A549 (cell line): Measurements from ENCODE around the gene STEAP1B. TPM values are rescaled to one million over a fixed set of nuclear protein-coding genes. Genes with fewer than 3 reads are reported as not detected.
A peak's percentile ranks its signal among the peaks of the same experiment; 100 is the strongest.
"Not testable (repeated sequence)": the region's sequence is repeated elsewhere in the genome, so short reads cannot be mapped to it uniquely, and the experiment has no call there.

Experiments used
- ATAC-seq, 2 experiments: fragments of 200-7000 bp in 1 of 2; fragments of >200 bp in 1 of 2; cut with Nextera tagmentation in 1 of 2; cut with Tn5 transposase in 1 of 2; 3 replicates each; pipeline versions ENCODE4 v1.8.0 to v1.9.1; 2018 to 2020; ENCODE audit warnings: mild to moderate bottlenecking in 1 of 2, moderate library complexity in 1 of 2
- CTCF ChIA-PET: fragments of 300-600 bp; sonication (Branson Sonifier 250); formaldehyde crosslinking; extraction: SDS; loops from one replicate; lab custom pipeline; 2021; ENCODE audit warnings: antibody characterized with exemption, inconsistent platforms; lab: Yijun Ruan, JAX
- POLR2A ChIA-PET: fragments of 350-600 bp; formaldehyde crosslinking; extraction: SDS; loops from one replicate; lab custom pipeline; 2021; ENCODE audit warnings: antibody characterized with exemption, inconsistent platforms; lab: Yijun Ruan, JAX
- DNase-seq, 2 experiments: peaks; one replicate each; pipeline versions ENCODE4 v3.0.0 to v3.0.0-alpha.2; 2011 to 2016; ENCODE audit warnings: low read depth in 1 of 2, low spot score in 1 of 2
- FAIRE-seq: peaks from 2 replicates; lab custom pipeline; 2011; peaks lifted over from hg19 to GRCh38; lab: Jason Lieb, UNC
- H3K27ac ChIP-seq, 2 experiments: fragments of >200 bp; sonication (Bioruptor Twin); formaldehyde crosslinking; 3 replicates each; pipeline ENCODE4 v1.5.1; 2016 to 2017
- H3K4me1 ChIP-seq: fragments of >200 bp; sonication (Bioruptor Twin); formaldehyde crosslinking; 3 replicates; pipeline ENCODE4 v1.6.1; 2016
- H3K4me2 ChIP-seq: fragments of >200 bp; sonication (Bioruptor Twin); formaldehyde crosslinking; 3 replicates; pipeline ENCODE4 v1.6.1; 2016
- H3K4me3 ChIP-seq: fragments of >200 bp; sonication (Bioruptor Twin); formaldehyde crosslinking; 3 replicates; pipeline ENCODE4 v1.5.1; 2016
- H3K9me3 ChIP-seq: fragments of >200 bp; sonication (Bioruptor Twin); formaldehyde crosslinking; 3 replicates; pipeline ENCODE4 v1.6.1; 2016
- CTCF ChIP-seq: fragments of >200 bp; sonication (Bioruptor Twin); formaldehyde crosslinking; IDR thresholded peaks from 3 replicates; pipeline ENCODE4 v1.5.1; 2016
- E2F6 ChIP-seq: IDR thresholded peaks from 2 replicates; pipeline ENCODE4 v1.6.1; 2012; ENCODE audit warnings: low read depth, borderline replicate concordance
- ESRRA ChIP-seq: fragments of 150-350 bp; IDR thresholded peaks from 2 replicates; pipeline ENCODE4 v1.6.1; 2014; ENCODE audit warnings: mild to moderate bottlenecking, low read length, borderline replicate concordance
- HDAC2 ChIP-seq: fragments of 200-600 bp; sonication (generic); IDR thresholded peaks from 2 replicates; pipeline ENCODE4 v1.6.1; 2016
- HEYL ChIP-seq: fragments of 250-450 bp; sonication (Bioruptor Pico); IDR thresholded peaks from 2 replicates; pipeline ENCODE4 v1.8.0; 2021; ENCODE audit warnings: mild to moderate bottlenecking, moderate library complexity
- HMGXB4 ChIP-seq: fragments of 250-450 bp; sonication (Bioruptor Pico); IDR thresholded peaks from 2 replicates; pipeline ENCODE4 v1.5.0; 2021; ENCODE audit warnings: mild to moderate bottlenecking, moderate library complexity, borderline replicate concordance
- HOXB13 ChIP-seq: fragments of 250-450 bp; sonication (Bioruptor Pico); IDR thresholded peaks from 2 replicates; pipeline ENCODE4 v1.5.0; 2020; ENCODE audit warnings: low read depth, mild to moderate bottlenecking, moderate library complexity
- HOXB5 ChIP-seq: fragments of 250-450 bp; sonication (Bioruptor Pico); IDR thresholded peaks from 2 replicates; pipeline ENCODE4 v1.5.0; 2020; ENCODE audit warnings: mild to moderate bottlenecking, moderate library complexity
- JUN ChIP-seq, 2 experiments: fragments of >200 bp; sonication (Bioruptor Twin); formaldehyde crosslinking; IDR thresholded peaks; 2 replicates in 1 of 2; 3 replicates in 1 of 2; pipeline ENCODE4 v1.6.1; 2016 to 2017
- JUNB ChIP-seq: fragments of >200 bp; sonication (Bioruptor Twin); formaldehyde crosslinking; IDR thresholded peaks from 2 replicates; pipeline ENCODE4 v1.6.1; 2016
- KDM5A ChIP-seq: fragments of 200-600 bp; sonication (generic); IDR thresholded peaks from 2 replicates; pipeline ENCODE4 v1.6.1; 2016; ENCODE audit warnings: antibody characterized with exemption, mild to moderate bottlenecking
- MAZ ChIP-seq: fragments of 150-350 bp; IDR thresholded peaks from 2 replicates; pipeline ENCODE4 v1.6.1; 2014; ENCODE audit warnings: antibody characterized with exemption, low read depth, low read length, borderline replicate concordance
- NFE2L2 ChIP-seq: fragments of 150-350 bp; conservative IDR thresholded peaks from 2 replicates; pipeline ENCODE4 v1.6.1; 2014; ENCODE audit warnings: low read length
- RFX5 ChIP-seq: fragments of 450-650 bp; IDR thresholded peaks from 2 replicates; pipeline ENCODE4 v1.7.1; 2014; ENCODE audit warnings: antibody characterized with exemption, mild to moderate bottlenecking, moderate library complexity
- SMC3 ChIP-seq: fragments of >200 bp; sonication (Bioruptor Twin); formaldehyde crosslinking; IDR thresholded peaks from 3 replicates; pipeline ENCODE4 v1.6.1; 2018; ENCODE audit warnings: inconsistent platforms
- ZSCAN20 ChIP-seq: fragments of 250-450 bp; sonication (Bioruptor Pico); IDR thresholded peaks from 2 replicates; pipeline ENCODE4 v1.8.0; 2022; ENCODE audit warnings: mild to moderate bottlenecking, moderate library complexity
- WGBS: methylation state at CpG from one replicate; pipeline ENCODE4 v1.1.6; 2017; ENCODE audit errors: missing lambda C conversion rate; 5-methylcytosine and 5-hydroxymethylcytosine counted together
- polyA plus RNA-seq, 4 experiments: library from polyadenylated mRNA; depleted of rRNA in 3 of 4; stranded (reverse); fragments of >200 nt; fragmentation: RNase III in 1 of 4; extraction: RNeasy Plus Mini Kit Qiagen cat#74134 plus additional on column Dnase treatment in 1 of 4; gene quantifications; 2 replicates in 3 of 4; 3 replicates in 1 of 4; pipeline ENCODE4 v1.2.3, GENCODE V29; 2011 to 2017
- TF ChIP-seq, protein P1 (sequence below): fragments of 200-600 bp; sonication (generic); IDR thresholded peaks from 2 replicates; pipeline ENCODE4 v1.6.1; 2016; ENCODE audit warnings: antibody characterized with exemption, mild to moderate bottlenecking, moderate library complexity
- TF ChIP-seq, protein P2 (sequence below): fragments of 450-650 bp; IDR thresholded peaks from 2 replicates; pipeline ENCODE4 v1.6.1; 2014; ENCODE audit warnings: antibody characterized with exemption
- TF ChIP-seq, protein P3 (sequence below): fragments of 250-450 bp; sonication (Bioruptor Pico); IDR thresholded peaks from 2 replicates; pipeline ENCODE4 v1.5.0; 2020; ENCODE audit warnings: low read depth, mild to moderate bottlenecking, moderate library complexity

STEAP1B gene
- polyA plus RNA-seq, 2 of the 4 experiments (the other 2 are of a cell fraction): 0.08 to 0.22 TPM

GRCh38 chr7:22452142-22452959 is 47.6 kb downstream of the STEAP1B start (continued):
- TF ChIP-seq HEYL (CRISPR knock-in tag): no peak
- peak; percentile 3; the same call in 1 of the 3 replicates for TF ChIP-seq SMC3

DNA sequence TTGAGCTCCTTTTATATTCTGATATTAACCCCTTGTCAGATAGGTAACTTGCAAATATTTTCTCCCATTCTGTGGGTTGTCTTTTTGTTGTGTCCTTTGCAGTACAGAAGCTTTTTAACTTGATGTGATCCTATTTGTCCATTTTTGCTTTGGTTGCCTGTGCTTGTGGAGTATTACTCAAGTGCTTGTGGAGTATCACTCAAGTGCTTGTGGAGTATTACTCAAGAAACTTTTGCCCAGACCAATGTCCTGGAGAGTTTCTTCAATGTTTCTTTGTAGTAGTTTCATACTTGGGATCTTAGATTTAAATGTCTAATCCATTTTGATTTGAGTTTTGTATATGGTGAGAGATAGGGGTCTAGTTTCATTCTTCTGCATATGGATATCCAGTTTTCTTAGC is 50.0 kb downstream of the STEAP1B start:
- POLR2A ChIA-PET, H3K4me2 ChIP-seq, H3K4me3 ChIP-seq, DNase-seq, H3K27ac ChIP-seq, ATAC-seq, H3K9me3 ChIP-seq, H3K4me1 ChIP-seq, FAIRE-seq, CTCF ChIA-PET: not testable (repeated sequence)

DNA sequence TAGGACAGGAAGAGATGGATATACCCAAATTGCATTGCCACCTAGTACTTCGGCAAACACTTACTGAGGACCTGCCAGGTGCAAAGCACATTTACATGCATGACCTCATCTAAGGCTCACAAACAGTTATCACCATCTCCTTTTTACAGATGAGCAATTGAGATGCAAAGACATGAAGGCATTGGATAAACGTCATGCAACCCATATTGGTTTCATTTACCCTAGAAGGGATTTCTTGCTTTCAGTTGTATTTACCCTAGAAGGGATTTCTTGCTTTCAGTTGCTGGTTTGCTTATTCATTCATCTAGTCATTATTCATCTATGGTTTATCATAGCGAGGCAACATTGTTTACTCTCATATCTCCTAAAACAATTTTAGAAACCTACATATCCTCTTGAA is 52.2 kb downstream of the STEAP1B start:
- no peak for FAIRE-seq
- H3K4me2 ChIP-seq: no peak overlapping the region
- DNase-seq: no peak
- H3K27ac ChIP-seq: no peak overlapping the region
- no peaks in the 10 kb centered on the region for H3K4me1 ChIP-seq
- no peak overlapping the region for H3K4me3 ChIP-seq
- POLR2A ChIA-PET: no interaction called here
- 35% methylated on average over 3 of the region's 3 CpGs for WGBS
- no peaks in the 10 kb centered on the region for H3K9me3 ChIP-seq
- TF ChIP-seq, protein P1, sequence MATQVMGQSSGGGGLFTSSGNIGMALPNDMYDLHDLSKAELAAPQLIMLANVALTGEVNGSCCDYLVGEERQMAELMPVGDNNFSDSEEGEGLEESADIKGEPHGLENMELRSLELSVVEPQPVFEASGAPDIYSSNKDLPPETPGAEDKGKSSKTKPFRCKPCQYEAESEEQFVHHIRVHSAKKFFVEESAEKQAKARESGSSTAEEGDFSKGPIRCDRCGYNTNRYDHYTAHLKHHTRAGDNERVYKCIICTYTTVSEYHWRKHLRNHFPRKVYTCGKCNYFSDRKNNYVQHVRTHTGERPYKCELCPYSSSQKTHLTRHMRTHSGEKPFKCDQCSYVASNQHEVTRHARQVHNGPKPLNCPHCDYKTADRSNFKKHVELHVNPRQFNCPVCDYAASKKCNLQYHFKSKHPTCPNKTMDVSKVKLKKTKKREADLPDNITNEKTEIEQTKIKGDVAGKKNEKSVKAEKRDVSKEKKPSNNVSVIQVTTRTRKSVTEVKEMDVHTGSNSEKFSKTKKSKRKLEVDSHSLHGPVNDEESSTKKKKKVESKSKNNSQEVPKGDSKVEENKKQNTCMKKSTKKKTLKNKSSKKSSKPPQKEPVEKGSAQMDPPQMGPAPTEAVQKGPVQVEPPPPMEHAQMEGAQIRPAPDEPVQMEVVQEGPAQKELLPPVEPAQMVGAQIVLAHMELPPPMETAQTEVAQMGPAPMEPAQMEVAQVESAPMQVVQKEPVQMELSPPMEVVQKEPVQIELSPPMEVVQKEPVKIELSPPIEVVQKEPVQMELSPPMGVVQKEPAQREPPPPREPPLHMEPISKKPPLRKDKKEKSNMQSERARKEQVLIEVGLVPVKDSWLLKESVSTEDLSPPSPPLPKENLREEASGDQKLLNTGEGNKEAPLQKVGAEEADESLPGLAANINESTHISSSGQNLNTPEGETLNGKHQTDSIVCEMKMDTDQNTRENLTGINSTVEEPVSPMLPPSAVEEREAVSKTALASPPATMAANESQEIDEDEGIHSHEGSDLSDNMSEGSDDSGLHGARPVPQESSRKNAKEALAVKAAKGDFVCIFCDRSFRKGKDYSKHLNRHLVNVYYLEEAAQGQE: no peak
- TF ChIP-seq, protein P2, sequence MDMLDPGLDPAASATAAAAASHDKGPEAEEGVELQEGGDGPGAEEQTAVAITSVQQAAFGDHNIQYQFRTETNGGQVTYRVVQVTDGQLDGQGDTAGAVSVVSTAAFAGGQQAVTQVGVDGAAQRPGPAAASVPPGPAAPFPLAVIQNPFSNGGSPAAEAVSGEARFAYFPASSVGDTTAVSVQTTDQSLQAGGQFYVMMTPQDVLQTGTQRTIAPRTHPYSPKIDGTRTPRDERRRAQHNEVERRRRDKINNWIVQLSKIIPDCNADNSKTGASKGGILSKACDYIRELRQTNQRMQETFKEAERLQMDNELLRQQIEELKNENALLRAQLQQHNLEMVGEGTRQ: no peak
- TF ChIP-seq RFX5 (no peak), KDM5A (no peak), ZSCAN20 (CRISPR knock-in tag) (no peak), HMGXB4 (CRISPR knock-in tag) (no peak), ESRRA (no peak), NFE2L2 (no peak), JUNB (no peak), HOXB5 (CRISPR knock-in tag) (no peak), CTCF (no peak), JUN (IDR thresholded peaks at IDR 0.05) (no peak), MAZ (no peak), HOXB13 (CRISPR knock-in tag) (no peak), HDAC2 (no peak), E2F6 (no peak)
- TF ChIP-seq, protein P3, sequence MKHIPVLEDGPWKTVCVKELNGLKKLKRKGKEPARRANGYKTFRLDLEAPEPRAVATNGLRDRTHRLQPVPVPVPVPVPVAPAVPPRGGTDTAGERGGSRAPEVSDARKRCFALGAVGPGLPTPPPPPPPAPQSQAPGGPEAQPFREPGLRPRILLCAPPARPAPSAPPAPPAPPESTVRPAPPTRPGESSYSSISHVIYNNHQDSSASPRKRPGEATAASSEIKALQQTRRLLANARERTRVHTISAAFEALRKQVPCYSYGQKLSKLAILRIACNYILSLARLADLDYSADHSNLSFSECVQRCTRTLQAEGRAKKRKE (CRISPR knock-in tag): no peak
- TF ChIP-seq, all 56 proteins: peak for 0
- CTCF ChIA-PET: no interaction called here
- ATAC-seq: no peak
